GM12875 (cell line): ENCODE results near the gene AFDN.

ENCODE experiments used
- H3K4me3 ChIP-seq: one replicate; pipeline ENCODE4 v1.5.1; 2011; ENCODE audit warnings: low read depth, low read length, control low read depth
- CTCF ChIP-seq: IDR thresholded peaks from 2 replicates; pipeline ENCODE4 v1.5.1; 2011; ENCODE audit warnings: low read depth, mild to moderate bottlenecking, control low read depth, inconsistent platforms, low read length, moderate library complexity, borderline replicate concordance; ENCODE audit not compliant: insufficient read depth

Gene AFDN

GRCh38 chr6:168021581-168021980 lies 194.9 kb downstream of the AFDN start:
- H3K4me3 ChIP-seq: no peak overlapping the region
- TF ChIP-seq CTCF: no peak
